Glutamatergic neuron (in vitro differentiated cells): ENCODE data around the gene C4orf17. TPM values are rescaled to one million over a fixed set of nuclear protein-coding genes. Genes with fewer than 3 reads are reported as not detected.
"Not testable (repeated sequence)": the region's sequence is repeated elsewhere in the genome, so short reads cannot be mapped to it uniquely, and the experiment has no call there.

Experiments
- DNase-seq: peaks from one replicate; pipeline ENCODE4 v3.0.0; 2022
- H3K27ac Mint-ChIP-seq: one replicate; pipeline ENCODE4 v1.8.0; 2020; ENCODE audit warnings: mild to moderate bottlenecking, mixed read lengths, inconsistent platforms; ENCODE audit not compliant: unreplicated experiment
- H3K27me3 Mint-ChIP-seq: one replicate; pipeline ENCODE4 v1.8.0; 2020; ENCODE audit warnings: mild to moderate bottlenecking, moderate library complexity, mixed read lengths, inconsistent platforms; ENCODE audit not compliant: unreplicated experiment
- H3K36me3 Mint-ChIP-seq: one replicate; pipeline ENCODE4 v1.8.0; 2020; ENCODE audit warnings: mild to moderate bottlenecking, mixed read lengths, inconsistent platforms; ENCODE audit not compliant: unreplicated experiment
- H3K4me1 Mint-ChIP-seq: one replicate; pipeline ENCODE4 v1.8.0; 2020; ENCODE audit warnings: mild to moderate bottlenecking, low read depth, mixed read lengths, inconsistent platforms; ENCODE audit not compliant: unreplicated experiment
- H3K4me3 Mint-ChIP-seq: one replicate; pipeline ENCODE4 v1.8.0; 2020; ENCODE audit warnings: mild to moderate bottlenecking, mixed read lengths, inconsistent platforms; ENCODE audit not compliant: unreplicated experiment
- H3K9me3 Mint-ChIP-seq: one replicate; pipeline ENCODE4 v1.8.0; 2020; ENCODE audit warnings: mild to moderate bottlenecking, moderate library complexity, mixed read lengths, inconsistent platforms; ENCODE audit not compliant: unreplicated experiment
- total RNA-seq: library from RNA; stranded (reverse); fragmentation: NEBNext Ultra II Directional; extraction: Animal tissue kit (Norgen Biotek cat#: 25700); gene quantifications from one replicate; pipeline ENCODE4 v1.2.1, GENCODE V29; 2021; ENCODE audit not compliant: unreplicated experiment
- TF ChIP-seq, protein P1 (sequence below): fragments of 200-600 bp; sonication (generic); IDR thresholded peaks from one replicate; pipeline ENCODE4 v1.5.0; 2021; ENCODE audit not compliant: partially characterized antibody, unreplicated experiment

Gene C4orf17
- total RNA-seq, 1 donor from 2014 or later: not detected

DNA sequence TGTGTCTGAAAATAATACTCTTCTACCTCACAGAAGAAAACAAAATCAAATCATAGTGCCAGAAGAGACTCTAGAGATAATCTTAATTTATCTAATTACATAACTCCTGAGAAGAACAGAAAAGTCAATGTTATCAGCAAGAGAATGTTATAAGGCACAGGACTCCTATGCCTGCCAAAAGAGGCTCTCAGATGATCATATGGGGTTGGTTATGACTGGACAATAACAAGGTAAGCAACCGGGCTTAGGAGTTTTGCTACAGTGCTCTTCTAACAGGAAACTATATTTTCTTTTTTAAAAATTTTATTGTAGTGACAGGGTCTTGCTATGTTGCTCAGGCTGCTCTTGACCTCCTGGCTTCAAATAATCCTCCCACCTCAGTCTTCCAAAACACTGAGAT, 3.5 kb upstream of the C4orf17 start:
- Mint-ChIP-seq H3K36me3 (peaks cover 12% of the 10 kb centered on the region), H3K4me3 (no peak overlapping the region), H3K9me3 (no peaks in the 10 kb centered on the region), H3K27me3 (peaks cover 3% of the 10 kb centered on the region), H3K27ac (no peak overlapping the region), H3K4me1 (no peaks in the 10 kb centered on the region)
- TF ChIP-seq, protein P1, sequence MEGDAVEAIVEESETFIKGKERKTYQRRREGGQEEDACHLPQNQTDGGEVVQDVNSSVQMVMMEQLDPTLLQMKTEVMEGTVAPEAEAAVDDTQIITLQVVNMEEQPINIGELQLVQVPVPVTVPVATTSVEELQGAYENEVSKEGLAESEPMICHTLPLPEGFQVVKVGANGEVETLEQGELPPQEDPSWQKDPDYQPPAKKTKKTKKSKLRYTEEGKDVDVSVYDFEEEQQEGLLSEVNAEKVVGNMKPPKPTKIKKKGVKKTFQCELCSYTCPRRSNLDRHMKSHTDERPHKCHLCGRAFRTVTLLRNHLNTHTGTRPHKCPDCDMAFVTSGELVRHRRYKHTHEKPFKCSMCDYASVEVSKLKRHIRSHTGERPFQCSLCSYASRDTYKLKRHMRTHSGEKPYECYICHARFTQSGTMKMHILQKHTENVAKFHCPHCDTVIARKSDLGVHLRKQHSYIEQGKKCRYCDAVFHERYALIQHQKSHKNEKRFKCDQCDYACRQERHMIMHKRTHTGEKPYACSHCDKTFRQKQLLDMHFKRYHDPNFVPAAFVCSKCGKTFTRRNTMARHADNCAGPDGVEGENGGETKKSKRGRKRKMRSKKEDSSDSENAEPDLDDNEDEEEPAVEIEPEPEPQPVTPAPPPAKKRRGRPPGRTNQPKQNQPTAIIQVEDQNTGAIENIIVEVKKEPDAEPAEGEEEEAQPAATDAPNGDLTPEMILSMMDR: no peak
- DNase-seq: no peak

DNA sequence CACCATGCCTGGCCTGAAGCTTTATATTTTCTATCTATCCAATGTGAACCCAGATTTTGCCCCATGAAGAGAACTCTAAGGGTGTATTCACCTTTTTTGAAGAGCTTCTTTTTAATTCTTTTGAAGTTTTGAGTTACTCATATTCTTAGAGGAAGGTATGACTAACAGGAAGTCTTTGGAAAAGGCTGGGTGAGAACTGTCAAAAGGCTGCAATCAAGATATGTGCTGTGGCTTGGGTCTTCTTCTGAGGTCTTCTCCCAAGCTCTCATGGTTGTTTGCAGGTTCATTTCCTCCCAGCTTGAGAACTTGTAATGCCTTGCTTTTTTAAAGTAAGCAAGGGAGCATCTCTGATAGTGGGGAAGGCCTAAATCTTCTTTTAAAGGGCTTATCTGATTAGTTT, 3.1 kb upstream of the C4orf17 start:
- Mint-ChIP-seq H3K9me3 (no peaks in the 10 kb centered on the region), H3K4me3 (no peak overlapping the region), H3K4me1 (no peaks in the 10 kb centered on the region), H3K27me3 (peaks cover 3% of the 10 kb centered on the region), H3K27ac (no peak overlapping the region), H3K36me3 (peaks cover 12% of the 10 kb centered on the region)
- no peak for DNase-seq
- TF ChIP-seq, protein P1: no peak

DNA sequence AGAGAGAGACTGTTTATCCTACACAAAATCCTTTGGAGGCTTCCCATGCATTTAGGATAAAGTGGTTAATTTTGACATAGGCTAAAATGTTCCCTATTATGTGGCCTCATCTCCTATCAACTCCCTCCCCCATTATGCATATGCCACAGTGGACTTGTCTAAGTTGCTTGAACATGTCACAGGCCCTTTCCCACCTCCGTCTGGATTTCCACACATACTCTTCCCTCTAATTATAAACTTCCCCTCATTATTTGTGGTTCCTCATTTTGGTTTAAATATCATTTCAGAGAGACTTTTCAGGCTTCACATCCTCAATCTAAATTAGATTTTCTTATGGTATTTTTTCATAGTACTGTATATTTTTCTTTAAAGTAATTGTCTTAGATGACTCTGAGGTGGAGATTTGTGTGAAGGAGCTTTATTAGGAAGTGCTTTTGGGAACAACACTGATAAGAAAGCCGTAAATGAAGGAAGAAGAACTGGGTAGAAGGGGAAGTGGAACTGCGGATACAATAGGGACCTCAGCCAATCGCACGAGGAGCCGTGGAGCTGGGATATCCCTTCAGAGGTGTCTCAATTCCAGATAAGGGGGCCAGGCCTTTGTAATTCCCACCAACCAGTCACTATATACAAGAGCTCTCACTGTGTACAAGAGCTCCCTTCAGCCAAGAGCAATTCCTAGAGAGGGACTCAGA, 7.9 kb downstream of the C4orf17 start:
- Mint-ChIP-seq H3K27ac (no peak overlapping the region), H3K27me3 (no peaks in the 10 kb centered on the region), H3K4me3 (no peak overlapping the region), H3K9me3 (no peaks in the 10 kb centered on the region), H3K36me3 (no peaks in the 10 kb centered on the region), H3K4me1 (no peaks in the 10 kb centered on the region)
- TF ChIP-seq, protein P1: no peak
- no peak for DNase-seq

DNA sequence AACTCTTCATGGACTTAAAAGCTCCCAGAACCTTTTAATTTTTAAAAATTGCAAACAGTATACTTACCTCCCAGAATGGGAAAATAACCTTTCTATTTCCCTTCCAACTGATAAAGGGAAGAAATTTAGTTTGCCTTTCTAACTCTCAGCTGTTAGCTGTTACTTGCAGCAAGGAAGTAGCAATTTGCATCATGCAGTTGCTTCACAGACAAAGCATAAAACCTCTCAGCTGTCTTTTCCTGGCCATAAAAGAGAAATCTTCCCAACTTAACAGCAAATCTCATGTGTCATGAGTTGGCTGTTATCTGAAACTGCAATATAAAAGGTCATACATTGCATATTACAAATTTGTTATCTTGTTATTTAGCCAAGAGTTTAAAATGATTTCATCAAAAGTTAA, 18.4 kb downstream of the C4orf17 start:
- H3K36me3 Mint-ChIP-seq: peaks cover 14% of the 10 kb centered on the region
- no peak for DNase-seq
- no peaks in the 10 kb centered on the region for H3K4me1 Mint-ChIP-seq
- no peak overlapping the region for H3K4me3 Mint-ChIP-seq
- no peak overlapping the region for H3K27ac Mint-ChIP-seq
- TF ChIP-seq, protein P1: no peak
- H3K9me3 Mint-ChIP-seq: no peaks in the 10 kb centered on the region
- H3K27me3 Mint-ChIP-seq: no peaks in the 10 kb centered on the region

DNA sequence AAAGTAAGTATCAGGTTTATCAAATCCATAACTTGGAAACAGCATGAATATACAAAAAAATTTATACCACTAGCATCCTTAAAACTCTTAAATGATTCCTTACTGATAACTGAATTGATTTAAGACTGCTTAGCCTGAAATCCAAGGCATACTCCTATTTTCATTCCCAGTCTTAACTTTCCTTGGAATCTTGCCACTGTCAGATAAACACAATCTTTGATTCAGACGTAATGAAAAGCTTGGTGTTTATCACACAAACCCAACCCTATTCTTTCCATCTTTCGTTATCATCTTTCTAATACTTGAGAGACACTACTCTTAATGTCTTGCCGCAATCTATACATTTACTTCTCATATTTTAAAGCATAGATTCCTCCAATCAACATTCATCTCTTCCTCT, 19.1 kb downstream of the C4orf17 start:
- Mint-ChIP-seq H3K9me3 (no peaks in the 10 kb centered on the region), H3K4me1 (no peaks in the 10 kb centered on the region), H3K4me3 (no peak overlapping the region), H3K36me3 (peaks cover 16% of the 10 kb centered on the region), H3K27me3 (no peaks in the 10 kb centered on the region), H3K27ac (no peak overlapping the region)
- TF ChIP-seq, protein P1: no peak
- no peak for DNase-seq

DNA sequence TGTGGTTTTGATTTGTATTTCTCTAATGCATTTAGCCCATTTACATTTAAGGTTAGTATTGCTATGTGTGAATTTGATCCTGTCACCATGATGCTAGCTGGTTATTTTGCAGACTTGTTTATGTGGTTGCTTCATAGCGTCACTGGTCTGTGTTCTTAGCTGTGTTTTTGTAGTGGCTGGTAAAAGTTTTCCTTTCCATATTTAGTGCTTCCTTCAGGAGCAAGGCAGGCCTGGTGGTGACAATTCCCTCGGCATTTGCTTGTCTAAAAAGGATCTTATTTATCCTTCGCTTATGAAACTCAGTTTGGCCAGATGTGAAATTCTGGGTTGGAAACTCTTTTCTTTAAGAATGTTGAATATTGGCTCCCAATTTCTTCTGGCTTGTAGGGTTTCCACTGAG, 23.9 kb downstream of the C4orf17 start:
- H3K4me3 Mint-ChIP-seq, H3K27ac Mint-ChIP-seq, DNase-seq: not testable (repeated sequence)
- Mint-ChIP-seq H3K4me1 (peaks cover 25% of the 10 kb centered on the region), H3K27me3 (peaks cover 11% of the 10 kb centered on the region), H3K9me3 (peaks cover 16% of the 10 kb centered on the region), H3K36me3 (peaks cover 27% of the 10 kb centered on the region)
